Measurements from ENCODE around the gene PPID.

PPID gene

GRCh38 chr4:158710814-158711213 is 12.4 kb downstream of the PPID start:
- no peak for TF ChIP-seq CTCF (IDR thresholded peaks at IDR 0.05; ENCODE audit: low read depth, low read length)
- Histone ChIP-seq H3K27ac (no peak overlapping the region), H3K36me3 (peaks cover 92% of the 10 kb centered on the region), H3K9me3 (ENCODE audit: severe bottlenecking) (no peaks in the 10 kb centered on the region), H3K27me3 (ENCODE audit: insufficient read depth, low read depth, severe bottlenecking) (no peaks in the 10 kb centered on the region), H3K4me3 (ENCODE audit: low read depth, low read length) (no peak overlapping the region)
- DNase-seq: no peak

GRCh38 chr4:158704274-158704673 is 18.9 kb downstream of the PPID start:
- DNase-seq: no peak
- Histone ChIP-seq H3K27me3 (ENCODE audit: insufficient read depth, low read depth, severe bottlenecking) (no peaks in the 10 kb centered on the region), H3K4me3 (ENCODE audit: low read depth, low read length) (no peak overlapping the region), H3K9me3 (ENCODE audit: severe bottlenecking) (no peaks in the 10 kb centered on the region), H3K36me3 (peaks cover 28% of the 10 kb centered on the region), H3K27ac (no peak overlapping the region)
- TF ChIP-seq CTCF (IDR thresholded peaks at IDR 0.05; ENCODE audit: low read depth, low read length): no peak

GRCh38 chr4:158688813-158689212 is 34.4 kb downstream of the PPID start:
- Histone ChIP-seq H3K27ac (no peak overlapping the region), H3K9me3 (ENCODE audit: severe bottlenecking) (no peaks in the 10 kb centered on the region), H3K4me3 (ENCODE audit: low read depth, low read length) (no peak overlapping the region), H3K36me3 (0 out of 2 replicates have a peak, but pooled peaks cover 4% of the 10 kb centered on the region), H3K27me3 (ENCODE audit: insufficient read depth, low read depth, severe bottlenecking) (no peaks in the 10 kb centered on the region)
- DNase-seq: no peak
- no peak for TF ChIP-seq CTCF (IDR thresholded peaks at IDR 0.05; ENCODE audit: low read depth, low read length)

- H3K36me3 ChIP-seq: no peaks in the 10 kb centered on the region
- TF ChIP-seq CTCF (IDR thresholded peaks at IDR 0.05; ENCODE audit: low read depth, low read length): no peak
- H3K27me3 ChIP-seq (ENCODE audit: insufficient read depth, low read depth, severe bottlenecking): no peaks in the 10 kb centered on the region
- H3K4me3 ChIP-seq (ENCODE audit: low read depth, low read length): no peak overlapping the region
- no peaks in the 10 kb centered on the region for H3K9me3 ChIP-seq (ENCODE audit: severe bottlenecking)
- H3K27ac ChIP-seq: no peak overlapping the region
- DNase-seq: no peak
Measured at GRCh38 chr4:158682066-158682465, 41.1 kb downstream of the PPID start.

- DNase-seq: no peak
- Histone ChIP-seq H3K9me3 (ENCODE audit: severe bottlenecking) (no peaks in the 10 kb centered on the region), H3K27me3 (ENCODE audit: insufficient read depth, low read depth, severe bottlenecking) (no peaks in the 10 kb centered on the region), H3K36me3 (no peaks in the 10 kb centered on the region), H3K4me3 (ENCODE audit: low read depth, low read length) (no peak overlapping the region), H3K27ac (no peak overlapping the region)
- TF ChIP-seq CTCF (IDR thresholded peaks at IDR 0.05; ENCODE audit: low read depth, low read length): no peak
Measured at GRCh38 chr4:158681629-158682028, 41.6 kb downstream of the PPID start.

- Histone ChIP-seq H3K27ac (no peak overlapping the region), H3K36me3 (no peaks in the 10 kb centered on the region), H3K4me3 (ENCODE audit: low read depth, low read length) (no peak overlapping the region), H3K9me3 (ENCODE audit: severe bottlenecking) (no peaks in the 10 kb centered on the region), H3K27me3 (ENCODE audit: insufficient read depth, low read depth, severe bottlenecking) (no peaks in the 10 kb centered on the region)
- no peak for DNase-seq
- no peak for TF ChIP-seq CTCF (IDR thresholded peaks at IDR 0.05; ENCODE audit: low read depth, low read length)
Measured at GRCh38 chr4:158678767-158679166, 44.4 kb downstream of the PPID start.

Data from WERI-Rb-1 (cell line).